Ishikawa (cell line): ENCODE data around the gene DDAH1.

Source experiments
- EP300 ChIP-seq: IDR thresholded peaks from 2 replicates; pipeline ENCODE4 v1.6.1; 2012; ENCODE audit warnings: borderline replicate concordance
- TAF1 ChIP-seq: IDR thresholded peaks from 2 replicates; pipeline ENCODE4 v1.6.1; 2012; ENCODE audit warnings: low read depth, mild to moderate bottlenecking
- ZBTB7A ChIP-seq: IDR thresholded peaks from 2 replicates; pipeline ENCODE4 v1.6.1; 2012; ENCODE audit warnings: low read depth
- TF ChIP-seq, protein P1 (sequence below): IDR thresholded peaks from 2 replicates; pipeline ENCODE4 v1.6.1; 2012

DNA sequence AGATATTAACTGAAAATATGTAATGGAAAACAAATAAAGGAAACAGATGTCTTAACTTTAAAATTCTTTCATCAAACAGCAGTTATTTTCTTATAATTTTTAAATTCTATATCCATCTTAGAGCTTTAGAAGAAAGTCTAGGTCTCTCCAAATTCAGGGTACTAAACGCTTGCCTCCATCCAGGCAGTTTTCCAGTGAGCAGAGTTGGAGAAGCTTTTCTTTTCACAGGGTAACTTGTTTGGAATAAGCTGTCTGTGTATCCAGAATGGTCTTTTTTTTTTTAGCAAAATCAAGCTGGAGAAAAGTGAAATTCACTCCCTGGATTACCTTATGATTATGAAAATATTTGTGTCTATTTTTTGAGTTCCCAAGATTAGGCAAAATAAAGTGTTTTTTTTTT is 88.6 kb downstream of the DDAH1 start:
- TF ChIP-seq, protein P1, sequence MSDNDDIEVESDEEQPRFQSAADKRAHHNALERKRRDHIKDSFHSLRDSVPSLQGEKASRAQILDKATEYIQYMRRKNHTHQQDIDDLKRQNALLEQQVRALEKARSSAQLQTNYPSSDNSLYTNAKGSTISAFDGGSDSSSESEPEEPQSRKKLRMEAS: no peak
- TF ChIP-seq EP300 (no peak), TAF1 (no peak), ZBTB7A (no peak)
